ENCODE data around the gene E2F2. TPM values are rescaled to one million over a fixed set of nuclear protein-coding genes. Genes with fewer than 3 reads are reported as not detected.

E2F2 gene
- total and polyA plus RNA-seq, 12 donors = 0.07 to 3.7 (median 0.35) TPM; not detected in 1

GRCh38 chr1:23524163-23524562, 6.9 kb downstream of the E2F2 start:
- no peak for DNase-seq

GRCh38 chr1:23522244-23522982, 8.6 kb downstream of the E2F2 start:
- TF ChIP-seq POLR2A (IDR thresholded peaks at IDR 0.05) (no peak), CTCF (IDR thresholded peaks at IDR 0.05) (no peak)
- H3K36me3 ChIP-seq (replicated peaks in 1 of 2) = no peaks in the 10 kb centered on the region
- no peak for DNase-seq
- no peak overlapping the region for H3K27ac ChIP-seq
- intact Hi-C loops (cut with DNase I) = no loop called here
- WGBS, 4 donors = 74 to 88% (median 84%) methylated on average over 7 of the region's 7 CpGs
- H3K4me3 ChIP-seq = no peak overlapping the region
- no peaks in the 10 kb centered on the region for H3K9me3 ChIP-seq (replicated peaks in 1 of 3)
- H3K4me1 ChIP-seq (replicated peaks in 1 of 2) = no peaks in the 10 kb centered on the region
- no peaks in the 10 kb centered on the region for H3K27me3 ChIP-seq

More at GRCh38 chr1:23524163-23524562, 6.9 kb downstream of the E2F2 start:
- TF ChIP-seq POLR2A (IDR thresholded peaks at IDR 0.05) = no peak
- TF ChIP-seq CTCF (IDR thresholded peaks at IDR 0.05) = no peak
- 65 to 88% (median 76%) methylated on average over 3 of the region's 3 CpGs for WGBS, 4 donors
- H3K9me3 ChIP-seq (replicated peaks in 1 of 3) = no peaks in the 10 kb centered on the region
- intact Hi-C loops (cut with DNase I) = no loop called here
- no peak overlapping the region for H3K27ac ChIP-seq
- no peaks in the 10 kb centered on the region for H3K27me3 ChIP-seq
- H3K36me3 ChIP-seq (replicated peaks in 1 of 2) = no peaks in the 10 kb centered on the region
- H3K4me3 ChIP-seq = no peak overlapping the region
- peaks cover 7 to 13% of the 10 kb centered on the region in 2 donors for H3K4me1 ChIP-seq (replicated peaks in 1 of 2)

GRCh38 chr1:23521588-23521987, 9.4 kb downstream of the E2F2 start:
- DNase-seq = peak in 1 of 7 donors; percentile 9
- no peak for TF ChIP-seq CTCF (IDR thresholded peaks at IDR 0.05)
- TF ChIP-seq POLR2A (IDR thresholded peaks at IDR 0.05) = no peak
- Histone ChIP-seq H3K27ac (no peak overlapping the region), H3K4me1 (replicated peaks in 1 of 2) (no peaks in the 10 kb centered on the region), H3K36me3 (replicated peaks in 1 of 2) (no peaks in the 10 kb centered on the region), H3K27me3 (no peaks in the 10 kb centered on the region), H3K4me3 (no peak overlapping the region), H3K9me3 (replicated peaks in 1 of 3) (no peaks in the 10 kb centered on the region)
- intact Hi-C loops (cut with DNase I) = no loop called here
- 94 to 99% (median 96%) methylated on average over 9 to 16 of the region's 16 CpGs for WGBS, 4 donors

GRCh38 chr1:23517581-23517980, 13.5 kb downstream of the E2F2 start:
- H3K9me3 ChIP-seq (replicated peaks in 1 of 3) = no peaks in the 10 kb centered on the region
- 90 to 96% (median 95%) methylated on average over 9 of the region's 9 CpGs for WGBS, 4 donors
- intact Hi-C loops (cut with DNase I) = no loop called here

More at GRCh38 chr1:23517581-23517980, 13.5 kb downstream of the E2F2 start:
- Histone ChIP-seq H3K4me1 (replicated peaks in 1 of 2) (no peaks in the 10 kb centered on the region), H3K27ac (no peak overlapping the region), H3K4me3 (no peak overlapping the region), H3K27me3 (no peaks in the 10 kb centered on the region), H3K36me3 (replicated peaks in 1 of 2) (no peaks in the 10 kb centered on the region)
- no peak for DNase-seq
- no peak for TF ChIP-seq POLR2A (IDR thresholded peaks at IDR 0.05)
- TF ChIP-seq CTCF (IDR thresholded peaks at IDR 0.05) = no peak
